NB4 (cell line): ENCODE data around the gene SEMA4G.

Experiments used
- DNase-seq: peaks from one replicate; pipeline ENCODE4 v3.0.0; 2010; ENCODE audit warnings: low read depth
- H3K4me3 ChIP-seq: one replicate; pipeline ENCODE4 v1.5.1; 2011; ENCODE audit warnings: mild to moderate bottlenecking, low read depth, low read length, moderate library complexity
- CTCF ChIP-seq: IDR thresholded peaks from one replicate; pipeline ENCODE4 v1.5.1; 2012; ENCODE audit warnings: low read depth, low read length
- MYC ChIP-seq: IDR thresholded peaks from 2 replicates; pipeline ENCODE4 v1.6.1; 2011; ENCODE audit warnings: low read depth, low read length
- POLR2A ChIP-seq: IDR thresholded peaks from 2 replicates; pipeline ENCODE4 v1.6.1; 2011; ENCODE audit warnings: mild to moderate bottlenecking; ENCODE audit not compliant: insufficient read length; ENCODE audit errors: extremely low read depth
- TF ChIP-seq, protein P1 (sequence below): IDR thresholded peaks from 2 replicates; pipeline ENCODE4 v1.6.1; 2011; ENCODE audit warnings: low read depth, low read length

Gene SEMA4G

DNA sequence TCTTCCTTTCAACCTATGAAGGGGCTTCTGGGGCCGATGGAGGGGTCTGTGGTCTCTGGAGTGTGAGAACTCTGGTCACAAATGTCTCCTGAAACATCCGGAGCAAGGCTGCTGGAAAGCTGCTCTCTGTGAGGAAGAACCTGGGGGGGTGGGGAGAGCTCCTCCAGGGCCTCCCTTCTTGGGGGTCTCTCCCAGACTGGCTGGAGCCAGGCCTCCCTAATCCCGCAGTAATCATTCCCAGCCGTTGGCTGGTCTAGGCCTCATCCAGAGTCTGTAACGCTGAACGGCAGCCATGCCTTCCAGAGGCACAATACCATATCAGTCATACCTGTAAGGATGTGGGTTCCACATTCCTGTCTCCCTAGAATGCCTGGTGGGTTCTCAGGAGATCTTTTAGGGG, 25.9 kb downstream of the SEMA4G start:
- TF ChIP-seq POLR2A (no peak), CTCF (no peak), MYC (no peak)
- TF ChIP-seq, protein P1, sequence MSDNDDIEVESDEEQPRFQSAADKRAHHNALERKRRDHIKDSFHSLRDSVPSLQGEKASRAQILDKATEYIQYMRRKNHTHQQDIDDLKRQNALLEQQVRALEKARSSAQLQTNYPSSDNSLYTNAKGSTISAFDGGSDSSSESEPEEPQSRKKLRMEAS, result no peak
- H3K4me3 ChIP-seq, result no peak overlapping the region
- DNase-seq, result no peak

GRCh38 chr10:100996678-100997359, 27.5 kb downstream of the SEMA4G start:
- H3K4me3 ChIP-seq, result peak overlapping the region; percentile 66
- TF ChIP-seq, protein P1, result no peak
- TF ChIP-seq POLR2A, result peak; percentile 25
- peak; percentile 63 for DNase-seq

DNA sequence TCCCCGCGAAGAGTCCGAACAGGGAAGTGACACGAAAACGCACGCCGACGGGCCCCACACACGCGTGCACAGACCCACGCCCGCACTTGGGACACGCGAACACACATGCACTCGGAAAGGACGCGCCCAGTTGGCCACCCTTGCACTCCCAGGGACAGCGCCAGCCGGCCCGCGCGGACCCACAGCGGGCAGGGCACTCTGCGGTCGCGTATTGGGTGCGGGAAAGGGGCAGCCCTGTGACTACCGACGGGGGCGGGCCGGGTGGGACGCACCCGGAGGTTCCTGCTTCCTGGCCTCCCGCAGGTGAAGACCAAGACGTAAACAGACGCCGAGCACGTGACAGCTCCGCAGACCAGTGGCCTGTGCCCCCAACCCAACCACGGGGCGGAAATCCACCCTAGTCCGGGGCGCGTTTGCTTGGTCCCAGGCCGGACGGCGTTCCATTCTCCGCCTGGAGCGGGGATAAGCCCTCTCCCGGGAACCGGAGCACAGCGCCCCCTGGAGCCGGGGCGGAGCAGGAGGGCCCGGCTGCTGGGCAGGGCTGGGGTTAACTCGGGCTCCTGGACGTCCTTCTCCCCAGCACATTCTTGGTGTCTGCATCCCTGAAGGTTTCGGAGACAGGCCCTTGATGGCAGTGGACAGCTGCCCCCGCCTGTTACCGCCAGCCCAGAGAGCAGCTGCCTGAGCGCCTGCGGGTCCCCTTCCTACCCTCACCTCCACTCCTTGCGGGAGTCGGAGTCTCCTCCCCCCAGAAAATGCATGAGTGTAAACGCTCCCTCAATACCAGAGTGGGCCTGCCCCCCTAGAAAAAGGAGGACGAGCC, 28.3 kb downstream of the SEMA4G start:
- peak; percentile 83 for DNase-seq
- peak overlapping the region; percentile 66 for H3K4me3 ChIP-seq
- peak; percentile 19 for TF ChIP-seq POLR2A
- peak; percentile 93 for TF ChIP-seq CTCF
- peak; percentile 75 for TF ChIP-seq MYC
- TF ChIP-seq, protein P1, result peak; percentile 93

GRCh38 chr10:100998183-100998990, 29.1 kb downstream of the SEMA4G start:
- H3K4me3 ChIP-seq, result peak overlapping the region; percentile 66
- TF ChIP-seq POLR2A (no peak), MYC (peak; percentile 54)
- TF ChIP-seq, protein P1, result peak; percentile 9; the same call in 1 of the 2 replicates
- peak; percentile 86 for DNase-seq

DNA sequence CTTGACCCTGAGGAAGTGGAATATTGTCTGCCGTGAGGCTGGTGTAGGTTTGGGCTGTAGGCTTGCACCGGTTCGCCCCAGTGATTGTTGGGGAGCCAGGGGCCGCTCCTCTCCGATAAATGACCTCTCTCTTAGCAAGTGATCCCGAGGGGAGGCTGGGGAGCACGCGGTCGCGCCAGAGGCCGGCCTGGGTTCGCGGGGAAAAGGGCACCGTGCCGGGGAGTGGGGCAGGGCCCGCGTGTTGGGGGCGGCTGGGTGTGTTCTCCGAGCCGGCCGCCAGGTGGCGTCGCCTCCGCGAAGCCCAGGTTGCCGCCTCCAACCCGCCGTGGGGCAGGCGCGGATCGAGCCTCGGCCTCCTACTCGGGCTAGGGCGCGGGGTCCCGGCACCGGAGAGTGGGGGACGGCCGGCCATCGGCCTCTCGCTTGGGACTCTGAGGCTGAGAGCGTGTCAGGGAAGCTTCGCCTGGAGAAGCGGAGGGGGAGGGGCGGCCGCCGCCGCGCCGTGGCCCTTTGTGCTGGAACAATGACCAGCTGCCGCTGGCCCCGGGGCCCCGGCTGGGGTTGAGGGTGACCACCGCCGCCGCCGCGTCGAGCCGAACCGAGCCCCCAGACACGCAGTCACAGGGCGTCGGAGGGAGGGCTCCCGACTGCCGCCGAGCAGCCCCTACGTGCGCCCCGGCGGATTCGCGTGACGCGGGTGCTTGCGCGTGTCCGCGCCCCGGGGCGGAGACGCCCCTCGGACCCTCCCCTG, 29.9 kb downstream of the SEMA4G start:
- peak; percentile 67 for TF ChIP-seq CTCF
- TF ChIP-seq POLR2A, result no peak
- TF ChIP-seq, protein P1, result peak; percentile 50
- 0 out of 2 replicates have a peak, but pooled peaks have one; percentile 18 for TF ChIP-seq MYC
- H3K4me3 ChIP-seq, result peak overlapping the region; percentile 66
- peak; percentile 80 for DNase-seq

DNA sequence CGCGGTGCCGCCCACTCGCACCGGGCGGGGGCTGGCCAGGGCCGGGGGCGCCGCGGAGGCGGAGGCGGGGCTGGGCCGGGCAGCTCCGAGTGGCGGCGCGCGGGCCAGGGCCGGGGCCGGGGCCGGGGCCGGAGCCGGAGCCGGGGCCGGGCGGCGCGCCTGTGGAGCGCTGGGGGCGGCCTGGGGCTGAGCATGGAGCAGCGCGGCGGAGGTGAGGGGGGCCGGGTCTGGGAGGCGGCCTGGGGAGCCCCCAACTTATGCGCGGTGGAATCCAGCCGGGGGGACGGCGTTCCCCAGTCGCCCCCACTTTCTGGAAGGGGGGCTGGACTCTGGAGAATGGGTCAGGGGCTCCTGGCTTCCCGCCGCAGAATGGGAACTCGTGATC, 30.4 kb downstream of the SEMA4G start, which contains the start of gene LZTS2:
LZTS2 (plus strand) TSS at position 67 of the 385 bp plus-strand sequence. CDS start 2,731 bp downstream, outside the sequence.
- peak within 1 kb of the TSS; percentile 66 for H3K4me3 ChIP-seq
- TF ChIP-seq POLR2A, result no peak
- TF ChIP-seq MYC, result no peak
- TF ChIP-seq CTCF, result no peak
- TF ChIP-seq, protein P1, result no peak
- DNase-seq, result no peak
